GM10248 (cell line): ENCODE data around the gene STRN4.

Source experiments
- CTCF ChIA-PET: fragments of 300-600 bp; sonication (Branson Sonifier 250); formaldehyde crosslinking; extraction: SDS; loops from one replicate; lab custom pipeline; 2021; ENCODE audit warnings: antibody characterized with exemption; lab: Yijun Ruan, JAX
- POLR2A ChIA-PET: fragments of 350-650 bp; sonication (Branson Sonifier 250); formaldehyde crosslinking; extraction: SDS; loops from one replicate; lab custom pipeline; 2020; ENCODE audit warnings: antibody characterized with exemption; lab: Yijun Ruan, JAX
- DNase-seq: peaks from one replicate; pipeline ENCODE4 v3.0.0; 2012; ENCODE audit errors: extremely low spot score
- CTCF ChIP-seq: IDR thresholded peaks from 2 replicates; pipeline ENCODE4 v1.5.1; 2012; ENCODE audit warnings: mild to moderate bottlenecking, low read depth; ENCODE audit errors: extremely low read depth, missing control alignments, control extremely low read depth

STRN4 gene

GRCh38 chr19:46697204-46697960, 48.9 kb downstream of the STRN4 start:
- DNase-seq, result peak; percentile 35
- POLR2A ChIA-PET, result no interaction called here

GRCh38 chr19:46696866-46697203, 49.4 kb downstream of the STRN4 start:
- TF ChIP-seq CTCF, result no peak
- ChIA-PET CTCF (interaction anchor here (1.1 to 5.6 kb wide), 4 partner anchors 8 to 59 kb away, joined by 3 to 39 read pairs (median 4); no protein-coding TSS in a partner anchor), POLR2A (no interaction called here)
- DNase-seq, result no peak

More at GRCh38 chr19:46697204-46697960, 48.9 kb downstream of the STRN4 start:
- no peak for TF ChIP-seq CTCF
- CTCF ChIA-PET, result interaction anchor here (1.1 to 5.6 kb wide), 4 partner anchors 7 to 60 kb away, joined by 3 to 39 read pairs (median 4); no protein-coding TSS in a partner anchor

GRCh38 chr19:46696052-46696451, 50.2 kb downstream of the STRN4 start:
- CTCF ChIA-PET, result interaction anchor here (5.6 kb wide), 1 partner anchor 8 kb away, joined by 39 read pairs; no protein-coding TSS in a partner anchor
- no peak for TF ChIP-seq CTCF
- POLR2A ChIA-PET, result no interaction called here
- DNase-seq, result no peak

- ChIA-PET POLR2A (no interaction called here), CTCF (interaction anchor here (1.4 to 5.6 kb wide), 2 partner anchors 11 to 36 kb away, joined by 7 to 39 read pairs; no protein-coding TSS in a partner anchor)
- no peak for TF ChIP-seq CTCF
- no peak for DNase-seq
Observed at GRCh38 chr19:46693760-46694159, 52.5 kb downstream of the STRN4 start.

GRCh38 chr19:46692918-46693722, 53.1 kb downstream of the STRN4 start:
- no peak for DNase-seq
- ChIA-PET POLR2A (no interaction called here), CTCF (interaction anchor here (1.4 to 5.6 kb wide), 2 partner anchors 11 to 37 kb away, joined by 7 to 39 read pairs; no protein-coding TSS in a partner anchor)
- no peak for TF ChIP-seq CTCF

- ChIA-PET POLR2A (interaction anchor here (0.6 kb wide), 1 partner anchor 14 kb away, joined by 3 read pairs; no protein-coding TSS in a partner anchor), CTCF (interaction anchor here (1.0 to 2.6 kb wide), 4 partner anchors 11 to 149 kb away, joined by 3 to 13 read pairs (median 3); partner anchors contain the start of gene DACT3)
- TF ChIP-seq CTCF, result no peak
- DNase-seq, result no peak
Observed at GRCh38 chr19:46691948-46692347, 54.3 kb downstream of the STRN4 start.
